ENCODE measurements around the gene SPTLC2.

DNA sequence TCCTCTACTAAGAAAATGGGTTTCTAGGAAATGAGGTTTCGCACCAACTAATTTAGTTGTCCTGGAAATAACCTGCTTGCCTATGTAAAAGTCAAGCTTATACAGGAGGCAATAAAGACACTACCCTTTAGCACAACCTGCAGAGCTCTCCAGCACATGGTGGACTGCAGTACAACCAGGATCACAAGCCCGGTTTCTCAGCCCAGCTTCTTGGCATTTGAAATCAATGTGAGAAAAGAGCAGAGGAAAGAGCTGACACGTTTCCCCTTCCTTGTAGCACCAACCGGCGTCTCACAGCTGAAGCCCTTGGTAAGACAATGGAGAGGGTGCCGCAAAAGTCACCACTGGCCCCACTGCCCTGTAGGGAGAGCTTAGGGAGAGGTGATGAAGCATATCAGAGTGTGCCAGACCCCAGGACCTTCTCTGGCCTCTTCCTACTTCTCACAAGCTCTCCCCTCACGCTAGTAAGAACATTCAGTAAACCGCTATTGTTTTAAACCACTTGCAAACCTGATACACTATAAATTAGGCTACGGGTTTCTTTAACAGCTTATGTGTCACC, 8.6 kb downstream of the SPTLC2 start:
- TF ChIP-seq, protein P1, sequence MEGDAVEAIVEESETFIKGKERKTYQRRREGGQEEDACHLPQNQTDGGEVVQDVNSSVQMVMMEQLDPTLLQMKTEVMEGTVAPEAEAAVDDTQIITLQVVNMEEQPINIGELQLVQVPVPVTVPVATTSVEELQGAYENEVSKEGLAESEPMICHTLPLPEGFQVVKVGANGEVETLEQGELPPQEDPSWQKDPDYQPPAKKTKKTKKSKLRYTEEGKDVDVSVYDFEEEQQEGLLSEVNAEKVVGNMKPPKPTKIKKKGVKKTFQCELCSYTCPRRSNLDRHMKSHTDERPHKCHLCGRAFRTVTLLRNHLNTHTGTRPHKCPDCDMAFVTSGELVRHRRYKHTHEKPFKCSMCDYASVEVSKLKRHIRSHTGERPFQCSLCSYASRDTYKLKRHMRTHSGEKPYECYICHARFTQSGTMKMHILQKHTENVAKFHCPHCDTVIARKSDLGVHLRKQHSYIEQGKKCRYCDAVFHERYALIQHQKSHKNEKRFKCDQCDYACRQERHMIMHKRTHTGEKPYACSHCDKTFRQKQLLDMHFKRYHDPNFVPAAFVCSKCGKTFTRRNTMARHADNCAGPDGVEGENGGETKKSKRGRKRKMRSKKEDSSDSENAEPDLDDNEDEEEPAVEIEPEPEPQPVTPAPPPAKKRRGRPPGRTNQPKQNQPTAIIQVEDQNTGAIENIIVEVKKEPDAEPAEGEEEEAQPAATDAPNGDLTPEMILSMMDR (IDR thresholded peaks at IDR 0.05; ENCODE audit: insufficient read depth, low read length): no peak
- TF ChIP-seq POLR2AphosphoS5 (IDR thresholded peaks at IDR 0.05; ENCODE audit: low read depth) (no peak), GABPA (IDR thresholded peaks at IDR 0.05; ENCODE audit: low read depth) (no peak), SPI1 (IDR thresholded peaks at IDR 0.05; ENCODE audit: borderline replicate concordance, low read depth) (no peak)
- TF ChIP-seq, protein P2, sequence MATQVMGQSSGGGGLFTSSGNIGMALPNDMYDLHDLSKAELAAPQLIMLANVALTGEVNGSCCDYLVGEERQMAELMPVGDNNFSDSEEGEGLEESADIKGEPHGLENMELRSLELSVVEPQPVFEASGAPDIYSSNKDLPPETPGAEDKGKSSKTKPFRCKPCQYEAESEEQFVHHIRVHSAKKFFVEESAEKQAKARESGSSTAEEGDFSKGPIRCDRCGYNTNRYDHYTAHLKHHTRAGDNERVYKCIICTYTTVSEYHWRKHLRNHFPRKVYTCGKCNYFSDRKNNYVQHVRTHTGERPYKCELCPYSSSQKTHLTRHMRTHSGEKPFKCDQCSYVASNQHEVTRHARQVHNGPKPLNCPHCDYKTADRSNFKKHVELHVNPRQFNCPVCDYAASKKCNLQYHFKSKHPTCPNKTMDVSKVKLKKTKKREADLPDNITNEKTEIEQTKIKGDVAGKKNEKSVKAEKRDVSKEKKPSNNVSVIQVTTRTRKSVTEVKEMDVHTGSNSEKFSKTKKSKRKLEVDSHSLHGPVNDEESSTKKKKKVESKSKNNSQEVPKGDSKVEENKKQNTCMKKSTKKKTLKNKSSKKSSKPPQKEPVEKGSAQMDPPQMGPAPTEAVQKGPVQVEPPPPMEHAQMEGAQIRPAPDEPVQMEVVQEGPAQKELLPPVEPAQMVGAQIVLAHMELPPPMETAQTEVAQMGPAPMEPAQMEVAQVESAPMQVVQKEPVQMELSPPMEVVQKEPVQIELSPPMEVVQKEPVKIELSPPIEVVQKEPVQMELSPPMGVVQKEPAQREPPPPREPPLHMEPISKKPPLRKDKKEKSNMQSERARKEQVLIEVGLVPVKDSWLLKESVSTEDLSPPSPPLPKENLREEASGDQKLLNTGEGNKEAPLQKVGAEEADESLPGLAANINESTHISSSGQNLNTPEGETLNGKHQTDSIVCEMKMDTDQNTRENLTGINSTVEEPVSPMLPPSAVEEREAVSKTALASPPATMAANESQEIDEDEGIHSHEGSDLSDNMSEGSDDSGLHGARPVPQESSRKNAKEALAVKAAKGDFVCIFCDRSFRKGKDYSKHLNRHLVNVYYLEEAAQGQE (IDR thresholded peaks at IDR 0.05; ENCODE audit: insufficient replicate concordance, low read depth): no peak

All from HL-60 (cell line).